Activated T-helper 1 cell treated with anti-CD3 and anti-CD28 coated beads, Interleukin-2, amount 50 U/mL, for 16 hours (primary cell): ENCODE measurements around the gene TNFAIP1.

Experiments used
- DNase-seq, 2 donors: peaks; one replicate each; pipeline ENCODE4 v3.0.0-alpha.2; 2020; ENCODE audit warnings: low read depth in 1 of 2, low spot score in 1 of 2

TNFAIP1 gene

GRCh38 chr17:28395426-28395825 lies 59.9 kb downstream of the TNFAIP1 start:
- no peak for DNase-seq

- DNase-seq, result no peak
These were observed 60.4 kb downstream of the TNFAIP1 start for GRCh38 chr17:28395968-28396367.
